Activated CD8-positive, alpha-beta memory T cell treated with anti-CD3 and anti-CD28 coated beads, Interleukin-2, amount 50 U/mL, for 48 hours (primary cell): ENCODE data around the gene PFKL.
"Not testable (repeated sequence)": the region's sequence is repeated elsewhere in the genome, so short reads cannot be mapped to it uniquely, and the experiment has no call there.

ENCODE experiments used
- DNase-seq: peaks from one replicate; pipeline ENCODE4 v3.0.0-alpha.2; 2020

PFKL gene

DNA sequence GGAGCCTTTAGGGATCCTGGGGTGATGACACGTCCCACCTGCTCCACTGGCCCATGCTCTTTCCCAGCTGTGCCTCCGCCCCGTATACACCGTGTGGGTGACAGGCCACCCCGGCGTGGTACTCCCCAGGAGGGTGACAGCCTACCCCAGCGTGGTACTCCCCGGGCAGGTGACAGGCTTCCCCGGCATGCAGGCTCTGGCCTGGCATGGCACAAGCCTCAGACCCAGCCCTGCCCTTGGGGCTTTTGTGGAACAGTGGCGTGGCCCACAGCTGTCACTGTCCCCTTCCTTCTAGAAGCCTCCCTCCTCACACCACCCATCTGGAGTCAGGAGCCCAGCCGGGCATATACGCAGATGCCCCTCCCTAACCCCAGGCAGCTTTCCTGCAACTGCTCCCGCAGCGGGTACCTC, 4.7 kb upstream of the PFKL start:
- DNase-seq: no peak

DNA sequence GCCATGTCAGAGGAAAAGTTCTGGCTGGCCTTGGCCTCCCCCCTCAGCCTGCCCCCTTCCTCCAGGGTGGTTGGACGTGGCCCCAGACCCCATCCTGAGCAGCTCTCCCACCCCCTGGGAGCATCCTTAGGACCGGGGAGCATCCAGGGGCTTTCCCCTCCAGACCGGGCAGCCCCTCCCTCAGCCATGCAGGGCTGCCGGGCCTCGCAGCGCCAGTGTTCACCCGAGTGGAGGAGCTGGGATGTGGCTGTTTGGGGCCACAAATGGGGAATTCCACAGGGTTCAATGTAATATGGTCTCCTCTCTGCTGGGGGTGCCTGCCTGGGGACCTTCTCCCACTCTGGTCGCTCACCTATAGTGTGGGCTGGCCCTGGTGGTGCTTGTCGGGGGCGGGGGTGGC, 4.2 kb upstream of the PFKL start:
- no peak for DNase-seq

- no peak for DNase-seq
These were observed 3.7 kb upstream of the PFKL start for GRCh38 chr21:44296103-44296519.

- DNase-seq: no peak
These were observed 2.9 kb upstream of the PFKL start for GRCh38 chr21:44296916-44297315.

DNA sequence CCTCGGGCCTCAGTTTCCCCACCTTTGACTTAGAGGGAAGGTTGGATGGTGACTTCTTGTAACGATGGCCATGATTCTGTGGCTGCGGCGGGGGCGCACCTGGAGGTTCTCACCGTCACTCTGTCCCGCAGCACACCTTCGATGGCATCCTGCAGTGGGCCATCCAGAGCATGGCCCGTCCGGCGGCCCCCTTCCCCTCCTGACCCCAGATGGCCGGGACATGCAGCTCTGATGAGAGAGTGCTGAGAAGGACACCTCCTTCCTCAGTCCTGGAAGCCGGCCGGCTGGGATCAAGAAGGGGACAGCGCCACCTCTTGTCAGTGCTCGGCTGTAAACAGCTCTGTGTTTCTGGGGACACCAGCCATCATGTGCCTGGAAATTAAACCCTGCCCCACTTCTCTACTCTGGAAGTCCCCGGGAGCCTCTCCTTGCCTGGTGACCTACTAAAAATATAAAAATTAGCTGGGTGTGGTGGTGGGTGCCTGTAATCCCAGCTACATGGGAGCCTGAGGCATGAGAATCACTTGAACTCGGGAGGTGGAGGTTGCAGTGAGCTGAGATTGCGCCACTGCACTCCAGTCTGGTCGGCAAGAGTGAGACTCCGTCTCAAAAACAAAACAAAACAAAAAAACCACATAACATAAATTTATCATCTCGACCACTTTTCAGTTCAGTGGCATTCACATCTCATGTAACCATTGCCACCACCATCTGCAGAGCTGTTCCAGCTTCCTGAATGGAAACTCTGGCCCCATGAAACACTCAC, 2.1 kb upstream of the PFKL start:
- DNase-seq: peak; percentile 83

DNA sequence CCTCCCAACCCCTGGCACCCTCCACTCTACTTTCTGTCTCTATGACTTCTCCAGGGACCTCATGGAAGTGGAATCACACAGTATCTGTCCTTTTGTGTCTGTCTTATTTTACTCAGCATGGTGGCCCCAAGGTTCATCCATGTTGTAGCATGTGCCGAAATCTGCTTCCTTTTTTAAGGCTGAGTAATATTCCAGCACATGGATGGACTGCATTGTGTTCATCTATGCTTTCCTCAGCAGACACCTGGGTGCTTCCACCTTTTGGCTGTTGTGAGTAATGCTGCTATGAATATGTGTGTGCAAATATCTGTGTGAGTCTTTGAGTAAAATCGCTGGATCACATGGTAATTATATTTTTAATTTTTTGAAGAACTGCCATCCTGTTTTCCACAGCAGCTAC, 1.6 kb upstream of the PFKL start:
- DNase-seq: no peak

- no peak for DNase-seq
These were observed 782 bp upstream of the PFKL start for GRCh38 chr21:44299085-44299457.

DNA sequence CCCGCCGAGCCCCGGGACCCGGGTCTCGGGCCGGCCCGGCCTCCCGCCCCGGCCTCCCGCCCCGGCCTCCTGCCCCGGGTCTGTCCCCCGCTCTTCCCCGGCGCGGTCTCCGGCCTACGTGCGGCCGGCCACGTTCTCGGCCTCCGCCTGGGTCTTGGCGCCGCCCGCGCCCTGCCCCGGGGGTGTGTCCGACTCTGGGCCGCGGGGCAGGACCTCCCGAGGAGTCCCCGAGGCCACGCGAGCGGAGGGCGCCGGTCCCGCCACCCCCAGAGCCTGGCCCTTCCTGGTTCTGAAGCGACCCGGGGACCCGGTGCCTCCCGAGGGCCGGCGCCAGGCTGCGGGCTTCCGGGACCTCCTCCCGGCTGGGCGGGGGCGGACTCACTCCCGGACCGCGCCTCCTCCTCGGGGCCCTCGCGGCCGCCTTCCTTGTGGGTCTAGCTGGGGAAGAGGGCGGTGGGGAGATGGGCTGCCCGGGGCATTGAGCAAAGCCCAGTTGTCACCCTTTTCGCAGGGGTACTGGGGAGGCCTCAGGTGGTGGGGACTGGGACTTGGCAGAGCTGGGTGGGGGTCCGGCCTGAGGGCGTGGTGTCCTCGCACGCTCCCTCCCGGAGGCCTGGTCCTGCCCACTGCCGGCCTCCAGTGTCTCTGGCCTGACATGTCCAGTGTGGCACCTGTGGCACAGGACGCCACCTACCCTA, 558 bp downstream of the PFKL start:
- peak; percentile 85 for DNase-seq

DNA sequence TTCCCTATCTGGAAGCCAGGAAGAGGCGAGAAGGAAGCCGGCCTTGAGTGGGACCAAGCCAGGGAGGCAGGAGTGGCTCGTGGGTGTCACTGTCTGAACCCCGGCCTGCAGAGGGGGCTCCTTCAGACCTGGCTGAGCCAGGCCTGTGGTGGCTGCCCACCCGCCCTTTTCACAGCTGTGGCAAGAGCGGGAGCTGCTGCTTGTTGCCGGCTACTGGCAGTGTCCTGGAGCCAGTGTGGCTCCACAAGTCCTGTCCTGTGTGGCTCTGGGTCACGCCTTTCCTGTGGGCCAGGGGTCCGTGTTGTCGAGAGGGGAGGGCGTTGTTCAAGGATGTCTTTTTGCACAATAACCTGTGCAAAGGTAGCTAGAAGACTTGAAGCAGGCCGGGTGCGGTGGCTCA, 1.3 kb downstream of the PFKL start:
- no peak for DNase-seq

GRCh38 chr21:44301961-44302406, 2.1 kb downstream of the PFKL start:
- no peak for DNase-seq

- not testable (repeated sequence) for DNase-seq
These were observed 2.9 kb downstream of the PFKL start for GRCh38 chr21:44302573-44303401.

GRCh38 chr21:44303490-44303981, 3.7 kb downstream of the PFKL start:
- DNase-seq: no peak

DNA sequence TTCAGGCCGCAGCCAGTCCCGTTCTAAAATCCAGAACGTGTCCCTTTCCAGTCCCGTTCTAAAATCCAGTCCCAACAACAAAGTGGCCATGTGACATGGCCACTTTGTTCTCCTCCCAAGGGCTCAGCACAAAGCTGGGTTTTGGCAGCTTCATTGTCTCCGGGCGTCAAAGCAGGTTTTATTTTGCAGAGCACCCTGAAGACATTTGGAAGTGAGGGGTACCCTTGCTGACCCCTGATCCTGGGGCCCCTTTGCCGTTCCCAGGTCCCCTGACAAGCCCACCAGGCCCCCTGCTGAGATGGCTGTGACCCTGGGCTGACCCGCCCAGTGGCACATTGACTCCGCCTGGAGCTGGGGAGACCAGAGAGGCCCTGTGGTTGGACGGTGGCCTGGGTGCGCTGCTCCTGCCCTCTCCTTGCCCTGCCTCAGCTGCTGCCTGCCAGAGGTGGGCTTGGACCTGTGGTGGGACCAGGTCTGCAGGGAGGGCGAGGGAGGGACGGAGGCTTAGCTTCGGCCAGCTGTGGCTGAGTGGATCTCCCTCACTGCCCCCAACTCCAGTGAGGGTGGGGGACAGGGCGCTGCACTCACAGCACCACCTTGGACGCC, 4.3 kb downstream of the PFKL start:
- no peak for DNase-seq

DNA sequence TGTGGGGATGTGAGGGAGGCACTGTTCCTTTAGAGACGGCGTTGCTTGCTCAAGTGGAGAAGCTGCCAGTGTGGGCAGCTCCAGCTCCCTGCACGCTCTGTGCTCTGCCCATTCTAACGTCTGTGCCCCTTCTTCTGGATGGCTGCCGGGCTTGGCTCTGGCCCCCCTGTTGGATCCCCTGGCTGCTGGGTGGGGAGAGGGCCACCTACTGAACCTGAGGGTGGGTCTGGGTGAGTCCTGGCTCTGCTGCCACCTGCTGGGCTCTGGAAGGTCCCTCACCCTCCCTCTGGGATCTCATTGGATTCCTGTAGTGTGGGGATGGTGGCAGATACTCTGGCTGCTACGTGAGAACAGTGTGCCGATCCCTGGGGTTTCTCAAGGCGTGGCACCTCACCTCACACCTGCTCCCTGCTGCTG, 5.0 kb downstream of the PFKL start:
- no peak for DNase-seq

GRCh38 chr21:44305691-44306090, 5.8 kb downstream of the PFKL start:
- DNase-seq: no peak

GRCh38 chr21:44306936-44307704, 7.3 kb downstream of the PFKL start:
- DNase-seq: no peak

GRCh38 chr21:44310628-44311507, 11.0 kb downstream of the PFKL start:
- no peak for DNase-seq

DNA sequence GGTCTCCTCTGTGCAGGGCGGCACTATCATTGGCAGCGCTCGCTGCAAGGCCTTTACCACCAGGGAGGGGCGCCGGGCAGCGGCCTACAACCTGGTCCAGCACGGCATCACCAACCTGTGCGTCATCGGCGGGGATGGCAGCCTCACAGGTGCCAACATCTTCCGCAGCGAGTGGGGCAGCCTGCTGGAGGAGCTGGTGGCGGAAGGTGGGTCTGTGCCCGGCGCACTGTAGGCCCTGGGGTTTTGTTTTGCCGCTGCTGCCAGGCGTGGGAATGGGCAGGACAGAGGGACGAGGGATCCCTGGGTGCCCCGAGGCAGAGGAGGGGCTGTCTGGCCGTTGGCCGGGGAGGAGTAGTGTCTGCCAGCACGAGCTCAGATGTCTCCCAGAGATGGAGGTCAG, 12.2 kb downstream of the PFKL start:
- no peak for DNase-seq

GRCh38 chr21:44312716-44313115, 12.9 kb downstream of the PFKL start:
- DNase-seq: no peak

- no peak for DNase-seq
These were observed 13.6 kb downstream of the PFKL start for GRCh38 chr21:44313451-44313850.

DNA sequence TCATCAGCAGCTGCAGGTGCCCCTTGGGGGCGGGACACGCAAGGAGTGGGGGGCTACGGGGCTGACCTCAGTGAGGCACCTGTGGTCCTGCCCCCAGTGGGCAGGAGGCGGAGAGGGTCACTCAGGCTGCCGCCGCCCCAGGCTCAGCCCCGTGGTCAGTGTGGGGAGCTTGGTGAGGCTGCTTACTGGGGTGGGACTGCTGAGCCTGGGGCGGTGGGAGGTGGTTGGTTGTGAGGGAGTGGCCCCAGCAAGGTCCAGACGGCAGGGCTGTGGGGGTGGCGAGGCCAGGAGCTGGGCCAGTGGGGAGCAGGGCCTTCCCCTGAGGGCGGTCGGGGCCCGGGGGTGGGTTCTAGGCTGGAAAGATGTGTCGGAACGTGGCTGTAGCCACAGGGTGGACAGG, 14.3 kb downstream of the PFKL start:
- DNase-seq: no peak
